C4-2B (cell line): Measurements from ENCODE around the gene RAB17.
"Not testable (repeated sequence)": the region's sequence is repeated elsewhere in the genome, so short reads cannot be mapped to it uniquely, and the experiment has no call there.

Experiments
- ZFX ChIP-seq: fragments of 450-650 bp; IDR thresholded peaks from 2 replicates; pipeline ENCODE4 v1.6.1; 2017
- TF ChIP-seq, protein P1 (sequence below): fragments of 450-650 bp; conservative IDR thresholded peaks from 2 replicates; pipeline ENCODE4 v1.5.1; 2017; ENCODE audit warnings: mild to moderate bottlenecking

GRCh38 chr2:237595829-237596519, 5.4 kb upstream of the RAB17 start:
- TF ChIP-seq, protein P1, sequence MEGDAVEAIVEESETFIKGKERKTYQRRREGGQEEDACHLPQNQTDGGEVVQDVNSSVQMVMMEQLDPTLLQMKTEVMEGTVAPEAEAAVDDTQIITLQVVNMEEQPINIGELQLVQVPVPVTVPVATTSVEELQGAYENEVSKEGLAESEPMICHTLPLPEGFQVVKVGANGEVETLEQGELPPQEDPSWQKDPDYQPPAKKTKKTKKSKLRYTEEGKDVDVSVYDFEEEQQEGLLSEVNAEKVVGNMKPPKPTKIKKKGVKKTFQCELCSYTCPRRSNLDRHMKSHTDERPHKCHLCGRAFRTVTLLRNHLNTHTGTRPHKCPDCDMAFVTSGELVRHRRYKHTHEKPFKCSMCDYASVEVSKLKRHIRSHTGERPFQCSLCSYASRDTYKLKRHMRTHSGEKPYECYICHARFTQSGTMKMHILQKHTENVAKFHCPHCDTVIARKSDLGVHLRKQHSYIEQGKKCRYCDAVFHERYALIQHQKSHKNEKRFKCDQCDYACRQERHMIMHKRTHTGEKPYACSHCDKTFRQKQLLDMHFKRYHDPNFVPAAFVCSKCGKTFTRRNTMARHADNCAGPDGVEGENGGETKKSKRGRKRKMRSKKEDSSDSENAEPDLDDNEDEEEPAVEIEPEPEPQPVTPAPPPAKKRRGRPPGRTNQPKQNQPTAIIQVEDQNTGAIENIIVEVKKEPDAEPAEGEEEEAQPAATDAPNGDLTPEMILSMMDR, result not testable (repeated sequence)
- not testable (repeated sequence) for TF ChIP-seq ZFX
